Measurements from ENCODE around the gene PPP1R15A.
A peak's percentile ranks its signal among the peaks of the same experiment; 100 is the strongest.
"Not testable (repeated sequence)": the region's sequence is repeated elsewhere in the genome, so short reads cannot be mapped to it uniquely, and the experiment has no call there.

Gene PPP1R15A

DNA sequence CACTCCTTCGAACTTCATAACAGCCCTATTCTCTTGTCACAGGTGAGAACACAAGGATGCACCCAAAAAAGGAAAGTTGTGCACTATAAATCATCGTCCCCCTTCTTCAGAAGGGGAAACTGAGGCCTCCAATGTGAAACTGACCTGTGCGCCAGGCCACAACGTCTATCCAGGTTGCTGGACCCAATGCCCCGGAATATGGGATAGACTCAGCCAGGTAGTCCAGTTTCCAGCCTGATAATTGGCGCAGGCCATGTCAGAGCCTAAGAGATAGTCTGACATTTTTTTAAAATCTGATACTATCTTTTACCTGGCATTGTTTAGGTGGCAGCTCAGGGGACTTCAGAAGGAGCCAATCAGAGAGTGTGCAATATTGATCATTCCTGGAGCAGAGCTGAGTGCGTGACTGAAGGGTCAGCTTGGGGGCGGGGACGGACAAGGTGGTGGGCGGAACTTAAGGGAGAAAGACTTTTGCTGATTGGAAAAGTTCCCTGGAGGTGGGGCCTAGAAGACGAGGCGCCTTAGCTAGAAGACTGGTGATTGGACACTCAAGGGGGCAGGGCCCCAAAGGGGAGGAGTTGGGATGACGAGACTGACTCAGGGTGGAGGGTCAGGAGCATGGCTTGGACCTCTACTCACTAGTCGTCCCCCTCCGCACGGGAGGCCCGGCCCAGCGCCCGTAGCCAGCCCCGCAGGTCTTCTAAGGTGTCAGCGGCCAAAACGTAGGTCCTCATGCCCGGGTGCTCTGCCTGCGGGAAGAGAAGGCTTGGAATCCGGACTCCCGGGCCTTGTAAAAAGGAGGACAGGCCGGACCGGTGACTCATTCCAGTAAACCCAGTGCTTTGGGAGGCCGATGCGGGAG, 12.3 kb upstream of the PPP1R15A start:
- DNase-seq (ENCODE audit: low read depth in 2 of 2) = no peak

- DNase-seq (ENCODE audit: low read depth in 2 of 2) = no peak
Measured at GRCh38 chr19:48861313-48861712, 10.9 kb upstream of the PPP1R15A start.

GRCh38 chr19:48862827-48863226, 9.4 kb upstream of the PPP1R15A start:
- no peak for DNase-seq (ENCODE audit: low read depth in 2 of 2)

GRCh38 chr19:48866692-48867091, 5.5 kb upstream of the PPP1R15A start:
- no peak for DNase-seq (ENCODE audit: low read depth in 2 of 2)

GRCh38 chr19:48867123-48867745, 5.0 kb upstream of the PPP1R15A start:
- DNase-seq (ENCODE audit: low read depth in 2 of 2) = no peak

DNA sequence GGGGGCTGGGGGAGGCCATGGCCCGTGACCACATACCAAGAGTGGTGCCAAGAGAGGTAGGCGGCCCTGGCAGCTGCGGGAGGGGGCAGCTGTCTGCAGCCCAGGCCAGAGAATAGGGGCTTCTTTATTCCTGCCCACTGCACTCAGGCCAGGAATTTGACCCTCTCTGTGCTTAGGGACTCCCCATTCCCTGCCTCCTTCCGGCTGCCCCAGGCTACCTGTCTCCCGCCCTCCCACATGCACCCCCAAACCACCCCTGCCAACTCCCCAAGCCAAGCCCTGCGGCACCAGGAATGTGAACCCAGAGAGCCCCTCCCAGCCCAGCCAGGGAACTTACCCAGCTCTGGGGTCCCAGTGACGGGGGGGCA, 4.5 kb upstream of the PPP1R15A start:
- no peak for DNase-seq (ENCODE audit: low read depth in 2 of 2)

DNA sequence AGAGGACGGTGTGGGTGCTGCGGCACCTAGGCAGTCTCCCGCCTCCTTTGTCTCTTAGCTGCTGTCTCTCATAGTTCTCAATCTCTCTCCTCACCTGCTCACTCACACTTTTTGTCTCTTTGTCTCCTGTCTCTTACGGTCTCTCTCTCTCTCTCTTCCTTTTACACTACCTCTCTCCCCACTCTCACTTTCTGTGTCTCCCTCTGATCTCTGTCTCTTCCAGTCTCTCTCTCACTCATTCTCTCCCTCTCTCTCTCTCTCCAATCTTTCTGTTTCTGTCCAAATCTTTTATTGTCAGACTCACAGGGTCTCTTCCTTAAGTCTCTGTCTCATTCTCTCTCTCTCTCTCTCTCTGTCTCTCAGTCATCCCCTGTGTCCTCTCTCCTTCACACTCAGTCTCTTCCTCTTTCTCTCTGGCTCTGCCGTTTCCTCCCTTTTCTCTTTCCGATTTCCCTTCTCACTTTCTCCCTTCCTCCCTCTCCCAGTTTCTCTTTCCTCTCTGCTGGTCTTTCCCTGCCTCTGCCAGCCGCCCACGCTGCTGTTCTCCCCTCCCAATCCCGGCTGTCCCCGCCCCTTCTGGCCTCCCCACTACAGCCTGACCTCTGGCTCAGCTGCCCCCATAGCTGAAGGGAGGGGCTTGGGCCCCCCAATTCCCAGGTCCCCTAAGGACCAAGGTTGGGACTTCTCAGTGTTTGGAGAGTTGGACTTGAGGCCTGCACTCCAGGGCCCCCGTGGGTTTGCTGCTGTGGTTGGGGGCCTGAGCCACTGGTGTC, 3.9 kb upstream of the PPP1R15A start, which contains the start of gene PLEKHA4:
Gene PLEKHA4, minus strand, starts transcription at position 504 of the 773 bp plus-strand sequence. CDS start 997 bp downstream, outside the sequence.
- DNase-seq (ENCODE audit: low read depth in 2 of 2) = no peak

DNA sequence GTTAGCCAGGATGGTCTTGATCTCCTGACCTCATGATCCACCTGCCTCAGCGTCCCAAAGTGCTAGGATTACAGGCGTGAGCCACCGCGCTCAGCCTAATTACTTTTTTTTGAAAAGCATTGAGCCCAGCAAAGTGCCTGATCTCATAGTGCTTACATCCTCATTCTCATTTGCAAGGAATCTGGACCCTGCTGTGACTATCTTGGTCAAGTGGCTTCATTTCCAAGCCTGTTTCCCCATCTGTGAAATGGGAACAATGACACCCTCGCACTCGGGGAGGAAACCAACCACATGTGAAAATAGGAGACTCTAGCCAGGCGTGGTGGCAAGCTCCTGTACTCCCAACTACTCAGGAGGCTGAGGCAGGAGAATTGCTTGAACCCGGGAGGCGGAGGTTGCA, 2.2 kb upstream of the PPP1R15A start:
- no peak for DNase-seq (ENCODE audit: low read depth in 2 of 2)

DNA sequence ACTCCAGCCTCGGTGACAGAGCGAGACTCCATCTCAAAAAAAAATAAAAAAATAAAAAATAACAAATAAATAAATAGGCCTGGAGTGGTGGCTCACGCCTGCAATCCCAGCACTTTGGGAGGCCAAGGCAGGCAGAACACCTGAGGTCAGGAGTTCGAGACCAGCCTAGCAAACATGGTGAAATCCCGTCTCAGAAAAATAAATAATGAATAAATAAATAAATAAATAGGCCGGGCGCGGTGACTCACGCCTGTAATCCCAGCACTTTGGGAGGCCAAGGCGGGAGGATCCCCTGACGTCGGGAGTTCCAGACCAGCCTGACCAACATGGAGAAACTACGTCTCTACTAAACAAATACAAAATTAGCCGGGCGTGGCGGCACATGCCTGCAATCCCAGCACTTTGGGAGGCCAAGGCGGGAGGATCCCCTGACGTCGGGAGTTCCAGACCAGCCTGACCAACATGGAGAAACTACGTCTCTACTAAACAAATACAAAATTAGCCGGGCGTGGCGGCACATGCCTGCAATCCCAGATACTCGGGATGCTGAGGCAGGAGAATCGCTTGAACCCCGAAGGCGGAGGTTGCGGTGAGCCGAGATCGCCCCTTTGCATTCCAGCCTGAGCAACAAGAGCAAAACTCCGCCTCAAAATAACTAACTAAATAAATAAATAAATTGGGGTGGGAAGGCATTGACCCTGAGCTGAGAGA, 595 bp upstream of the PPP1R15A start:
- DNase-seq (ENCODE audit: low read depth in 2 of 2) = not testable (repeated sequence)

DNA sequence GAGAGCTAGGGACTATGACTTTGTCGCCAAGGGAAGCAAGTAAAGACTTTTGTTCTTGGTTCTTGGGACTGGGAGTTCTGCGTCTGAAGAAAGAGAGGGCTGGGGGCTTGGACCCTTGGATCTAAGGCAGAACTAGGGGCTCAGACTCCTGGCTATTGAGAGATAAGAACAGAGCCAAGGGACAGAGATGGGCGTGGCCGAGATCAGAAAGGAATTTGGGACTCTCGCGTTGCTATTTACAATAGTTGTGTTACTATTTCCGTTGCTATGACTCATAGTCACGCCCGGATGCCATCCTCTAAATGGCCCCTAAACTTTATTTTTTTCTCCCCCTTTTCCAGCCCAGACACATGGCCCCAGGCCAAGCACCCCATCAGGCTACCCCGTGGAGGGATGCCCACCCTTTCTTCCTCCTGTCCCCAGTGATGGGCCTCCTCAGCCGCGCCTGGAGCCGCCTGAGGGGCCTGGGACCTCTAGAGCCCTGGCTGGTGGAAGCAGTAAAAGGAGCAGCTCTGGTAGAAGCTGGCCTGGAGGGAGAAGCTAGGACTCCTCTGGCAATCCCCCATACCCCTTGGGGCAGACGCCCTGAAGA, 759 bp downstream of the PPP1R15A start:
- peak; percentile 53 to 65 for DNase-seq (ENCODE audit: low read depth in 2 of 2)

- no peak for DNase-seq (ENCODE audit: low read depth in 2 of 2)
Measured at GRCh38 chr19:48873476-48874302, 1.5 kb downstream of the PPP1R15A start.

GRCh38 chr19:48874303-48875135, 2.3 kb downstream of the PPP1R15A start:
- DNase-seq (ENCODE audit: low read depth in 2 of 2) = no peak

- peak in 1 of 2 donors; percentile 33 for DNase-seq (ENCODE audit: low read depth in 2 of 2)
Measured at GRCh38 chr19:48876043-48876981, 4.1 kb downstream of the PPP1R15A start.

GRCh38 chr19:48877855-48878195, 5.6 kb downstream of the PPP1R15A start:
- no peak for DNase-seq (ENCODE audit: low read depth in 2 of 2)

DNA sequence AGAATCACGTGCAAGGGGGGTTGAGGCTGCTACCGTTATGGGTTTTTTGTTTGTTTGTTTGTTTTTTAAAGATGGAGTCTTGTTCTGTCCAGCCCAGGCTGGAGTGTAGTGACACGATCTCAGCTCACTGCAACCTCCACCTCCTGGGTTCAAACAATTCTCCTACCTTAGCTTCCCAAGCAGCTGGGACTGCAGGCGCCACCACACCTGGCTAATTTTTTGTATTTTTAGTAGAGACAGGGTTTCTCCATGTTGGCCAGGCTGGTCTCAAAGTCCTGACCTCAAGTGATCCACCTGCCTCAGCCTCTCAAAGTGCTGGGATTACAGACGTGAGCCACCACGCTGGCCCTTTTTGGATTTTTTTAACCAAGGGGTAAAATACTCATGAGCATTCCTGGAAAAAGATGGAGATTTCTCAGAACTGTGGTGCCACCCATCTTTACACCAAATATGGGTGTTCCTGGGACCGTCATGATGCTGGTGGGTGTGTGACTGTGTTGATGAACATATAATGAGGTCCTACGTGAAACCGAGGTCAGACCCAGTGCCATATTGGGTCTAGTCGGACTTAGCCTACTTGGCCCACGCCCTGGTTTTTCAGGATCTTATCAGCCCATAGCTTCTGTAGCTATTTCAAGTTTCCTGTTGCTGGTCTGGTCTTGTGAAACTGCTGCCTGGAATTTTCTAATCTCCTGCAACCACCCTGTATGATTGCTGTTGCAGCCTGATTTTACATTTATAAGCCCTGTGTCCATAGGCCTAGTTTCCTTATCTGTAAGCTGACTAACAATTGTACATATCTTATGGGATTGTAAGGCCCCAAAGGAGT, 6.2 kb downstream of the PPP1R15A start:
- DNase-seq (ENCODE audit: low read depth in 2 of 2) = no peak

DNA sequence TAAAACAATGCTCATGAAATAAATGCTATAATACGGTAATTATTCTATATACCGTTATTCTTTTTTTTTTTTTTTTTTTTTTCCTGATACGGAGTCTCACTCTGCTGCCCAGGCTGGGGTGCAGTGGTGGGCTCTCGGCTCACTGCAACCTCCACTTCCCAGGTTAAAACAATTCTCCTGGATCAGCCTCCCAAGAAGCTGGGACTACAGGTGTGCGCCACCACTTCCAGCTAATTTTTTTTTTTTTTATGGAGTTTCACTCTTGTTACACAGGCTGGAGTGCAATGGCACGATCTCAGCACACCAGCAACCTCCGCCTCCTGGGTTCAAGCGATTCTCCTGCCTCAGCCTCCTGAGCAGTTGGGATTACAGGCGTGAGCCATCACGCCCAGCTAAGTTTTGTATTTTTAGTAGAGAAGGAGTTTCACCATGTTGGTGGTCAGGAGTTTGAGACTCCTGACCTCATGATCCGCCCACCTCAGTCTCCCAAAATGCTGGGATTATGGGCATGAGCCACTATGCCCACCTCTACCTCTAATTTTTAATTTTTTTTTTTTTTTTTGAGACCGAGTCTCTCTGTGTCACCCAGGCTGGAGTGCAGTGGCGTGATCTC, 6.9 kb downstream of the PPP1R15A start:
- no peak for DNase-seq (ENCODE audit: low read depth in 2 of 2)

DNA sequence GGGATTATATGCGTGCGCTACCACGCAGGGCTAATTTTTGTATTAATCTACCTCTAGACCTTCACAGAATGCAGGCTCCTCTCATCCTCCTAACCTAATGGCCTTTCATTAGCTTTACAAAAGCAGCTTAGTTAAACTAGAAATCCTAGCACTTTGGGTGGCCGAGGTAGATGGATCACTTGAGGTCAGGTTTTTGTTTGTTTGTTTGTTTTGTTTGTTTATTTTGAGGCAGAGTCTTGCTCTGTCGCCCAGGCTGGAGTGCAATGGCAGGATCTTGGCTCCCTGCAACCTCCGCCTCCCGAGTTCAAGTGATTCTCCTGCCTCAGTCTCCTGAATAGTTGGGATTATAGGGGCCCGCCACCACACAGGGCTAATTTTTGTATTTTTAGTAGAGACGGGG, 7.5 kb downstream of the PPP1R15A start:
- DNase-seq (ENCODE audit: low read depth in 2 of 2) = not testable (repeated sequence)
